Stimulated activated CD8-positive, alpha-beta memory T cell treated with anti-CD3 and anti-CD28 coated beads, Interleukin-12 subunit alpha, Interleukin-12 subunit beta, amount 100 ng/mL, for 24 hours (primary cell): ENCODE measurements around the gene GAPDHS.

Experiments used
- DNase-seq: peaks from one replicate; pipeline ENCODE4 v3.0.0-alpha.2; 2020; ENCODE audit errors: extremely low read depth

GAPDHS gene

GRCh38 chr19:35510626-35510964 lies 22.7 kb upstream of the GAPDHS start:
- DNase-seq: no peak

- DNase-seq: no peak
These were observed 21.9 kb upstream of the GAPDHS start for GRCh38 chr19:35511337-35511736.

GRCh38 chr19:35512831-35513627 lies 20.2 kb upstream of the GAPDHS start:
- DNase-seq: no peak

- no peak for DNase-seq
These were observed 19.5 kb upstream of the GAPDHS start, which contains the start of gene DMKN for GRCh38 chr19:35513628-35514281. TSS of gene DMKN (minus strand) at chr19:35513649. CDS start at chr19:35513475, 174 bp downstream.

GRCh38 chr19:35514282-35514809 lies 18.9 kb upstream of the GAPDHS start:
- no peak for DNase-seq

GRCh38 chr19:35516310-35516709 lies 16.9 kb upstream of the GAPDHS start:
- no peak for DNase-seq

- no peak for DNase-seq
These were observed 15.9 kb upstream of the GAPDHS start for GRCh38 chr19:35517342-35517741.

GRCh38 chr19:35518313-35518712 lies 14.9 kb upstream of the GAPDHS start:
- no peak for DNase-seq

- DNase-seq: no peak
These were observed 14.0 kb upstream of the GAPDHS start for GRCh38 chr19:35519291-35519690.

- DNase-seq: no peak
These were observed 12.0 kb upstream of the GAPDHS start for GRCh38 chr19:35521124-35521743.

- no peak for DNase-seq
These were observed 10.4 kb upstream of the GAPDHS start for GRCh38 chr19:35522745-35523327.

- no peak for DNase-seq
These were observed 8.9 kb upstream of the GAPDHS start for GRCh38 chr19:35524181-35524837.

GRCh38 chr19:35525873-35526272 lies 7.4 kb upstream of the GAPDHS start:
- no peak for DNase-seq

GRCh38 chr19:35528218-35529038 lies 4.8 kb upstream of the GAPDHS start, which contains the start of gene SBSN:
TSS of gene SBSN (minus strand) at chr19:35528311. CDS start at chr19:35528281, 30 bp downstream.
- DNase-seq: no peak

GRCh38 chr19:35529241-35530218 lies 3.7 kb upstream of the GAPDHS start:
- DNase-seq: no peak

GRCh38 chr19:35531291-35531690 lies 2.0 kb upstream of the GAPDHS start:
- DNase-seq: no peak

GRCh38 chr19:35533822-35534392 lies 651 bp downstream of the GAPDHS start:
- no peak for DNase-seq

- no peak for DNase-seq
These were observed 1.7 kb downstream of the GAPDHS start for GRCh38 chr19:35534803-35535480.

GRCh38 chr19:35539314-35539713 lies 6.1 kb downstream of the GAPDHS start:
- DNase-seq: no peak
